ENCODE data around the gene PTPRU.

The PTPRU gene

GRCh38 chr1:29371332-29371731 lies 135.0 kb downstream of the PTPRU start:
- no peak for DNase-seq

- DNase-seq: no peak
These were observed 135.8 kb downstream of the PTPRU start for GRCh38 chr1:29372108-29372507.

Measured in activated CD4-positive, alpha-beta T cell treated with anti-CD3 and anti-CD28 coated beads, Interleukin-2, amount 50 U/mL, for 16 hours (primary cell).